K562 (cell line): Measurements from ENCODE around the gene KPNA1. TPM values are rescaled to one million over a fixed set of nuclear protein-coding genes. Genes with fewer than 3 reads are reported as not detected.

Experiments
- HDAC6 ChIP-seq: IDR thresholded peaks from 2 replicates; pipeline ENCODE4 v1.6.1; 2012; ENCODE audit warnings: low read depth, mild to moderate bottlenecking, control low read depth, inconsistent platforms, low read length, moderate library complexity
- HEY1 ChIP-seq: fragments of 250-450 bp; sonication (Bioruptor Pico); IDR thresholded peaks from 2 replicates; pipeline ENCODE4 v1.5.0; 2020; ENCODE audit warnings: mild to moderate bottlenecking, moderate library complexity, borderline replicate concordance
- HNRNPLL ChIP-seq: fragments of 200-400 bp; formaldehyde crosslinking; IDR thresholded peaks from 2 replicates; pipeline ENCODE4 v1.6.1; 2017; ENCODE audit warnings: low read length, low read depth, mild to moderate bottlenecking; ENCODE audit not compliant: poor library complexity, severe bottlenecking
- MBD2 ChIP-seq: sonication (generic); IDR thresholded peaks from 2 replicates; pipeline ENCODE4 v1.6.1; 2016; ENCODE audit warnings: low read depth, borderline replicate concordance
- RAD21 ChIP-seq, 2 experiments: fragments of 250-450 bp in 1 of 2; fragments of 450-650 bp in 1 of 2; sonication (Bioruptor Pico) in 1 of 2; formaldehyde crosslinking in 1 of 2; IDR thresholded peaks in 1 of 2; conservative IDR thresholded peaks in 1 of 2; 2 replicates each; pipeline versions ENCODE4 v1.4.0 to v1.8.0; 2020 to 2022; ENCODE audit warnings: mild to moderate bottlenecking in 2 of 2, moderate library complexity in 1 of 2
- REST ChIP-seq, 2 experiments: fragments of 450-650 bp; formaldehyde crosslinking in 1 of 2; IDR thresholded peaks; 2 replicates each; pipeline versions ENCODE4 v1.4.0 to v1.6.1; 2014 to 2020; ENCODE audit warnings: mild to moderate bottlenecking in 2 of 2, borderline replicate concordance in 1 of 2, low read depth in 1 of 2
- TBL1XR1 ChIP-seq, 2 experiments: IDR thresholded peaks; 2 replicates each; pipeline ENCODE4 v1.6.1; 2012; ENCODE audit warnings: improper control_type of control experiment in 2 of 2, low read length in 2 of 2, mild to moderate bottlenecking in 1 of 2
- ZBTB2 ChIP-seq: fragments of 450-650 bp; IDR thresholded peaks from 2 replicates; pipeline ENCODE4 v1.6.1; 2016; ENCODE audit warnings: antibody characterized with exemption
- ZNF354B ChIP-seq: fragments of 250-450 bp; sonication (Bioruptor Pico); IDR thresholded peaks from 2 replicates; pipeline ENCODE4 v1.4.0; 2020
- ZNF75A ChIP-seq: fragments of 450-650 bp; formaldehyde crosslinking; IDR thresholded peaks from 2 replicates; pipeline ENCODE4 v1.4.0; 2020; ENCODE audit warnings: mild to moderate bottlenecking
- polyA plus RNA-seq, 8 experiments: library from polyadenylated mRNA; depleted of rRNA in 4 of 8; stranded (reverse) in 5 of 8; unstranded in 3 of 8; fragments of >200 nt; fragmentation: Nextera tagmentation in 2 of 8; fragmentation: Illumina TruSeq in 1 of 8; extraction: Ambion mirVana in 2 of 8; extraction: Trizol in 1 of 8; gene quantifications; 2 replicates each; pipeline versions ENCODE4 v1.2.1 to v1.2.3, GENCODE V29; 2011 to 2014; ENCODE audit warnings: inconsistent platforms in 1 of 8, missing spikeins in 1 of 8
- total RNA-seq, 7 experiments: library from RNA; depleted of rRNA in 6 of 7; stranded (reverse); fragments of >200 nt in 6 of 7; fragmentation: Illumina TruSeq in 2 of 7; extraction: Trizol in 2 of 7; gene quantifications; 2 replicates each; pipeline versions ENCODE4 v1.2.1 to v1.2.3, GENCODE V29; 2011 to 2021; ENCODE audit warnings: low replicate concordance in 1 of 7
- TF ChIP-seq, protein P1 (sequence below): fragments of 250-450 bp; sonication (Bioruptor Pico); IDR thresholded peaks from 2 replicates; pipeline ENCODE4 v1.5.0; 2022; ENCODE audit warnings: mild to moderate bottlenecking
- TF ChIP-seq, protein P2 (sequence below): conservative IDR thresholded peaks from 2 replicates; pipeline ENCODE4 v1.6.1; 2011; ENCODE audit warnings: low read depth, mild to moderate bottlenecking, low read length; ENCODE audit not compliant: control insufficient read depth

KPNA1 gene
- total and polyA plus RNA-seq, 9 of the 15 experiments (the other 6 are each of a cell fraction or from before 2014, with no cell fraction given): 9.3 to 53.8 (median 33.5) TPM

GRCh38 chr3:122392868-122393844 is 121.6 kb downstream of the KPNA1 start (continued):
- TF ChIP-seq, protein P1, sequence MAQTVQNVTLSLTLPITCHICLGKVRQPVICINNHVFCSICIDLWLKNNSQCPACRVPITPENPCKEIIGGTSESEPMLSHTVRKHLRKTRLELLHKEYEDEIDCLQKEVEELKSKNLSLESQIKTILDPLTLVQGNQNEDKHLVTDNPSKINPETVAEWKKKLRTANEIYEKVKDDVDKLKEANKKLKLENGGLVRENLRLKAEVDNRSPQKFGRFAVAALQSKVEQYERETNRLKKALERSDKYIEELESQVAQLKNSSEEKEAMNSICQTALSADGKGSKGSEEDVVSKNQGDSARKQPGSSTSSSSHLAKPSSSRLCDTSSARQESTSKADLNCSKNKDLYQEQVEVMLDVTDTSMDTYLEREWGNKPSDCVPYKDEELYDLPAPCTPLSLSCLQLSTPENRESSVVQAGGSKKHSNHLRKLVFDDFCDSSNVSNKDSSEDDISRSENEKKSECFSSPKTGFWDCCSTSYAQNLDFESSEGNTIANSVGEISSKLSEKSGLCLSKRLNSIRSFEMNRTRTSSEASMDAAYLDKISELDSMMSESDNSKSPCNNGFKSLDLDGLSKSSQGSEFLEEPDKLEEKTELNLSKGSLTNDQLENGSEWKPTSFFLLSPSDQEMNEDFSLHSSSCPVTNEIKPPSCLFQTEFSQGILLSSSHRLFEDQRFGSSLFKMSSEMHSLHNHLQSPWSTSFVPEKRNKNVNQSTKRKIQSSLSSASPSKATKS: no peak
- TF ChIP-seq, protein P2, sequence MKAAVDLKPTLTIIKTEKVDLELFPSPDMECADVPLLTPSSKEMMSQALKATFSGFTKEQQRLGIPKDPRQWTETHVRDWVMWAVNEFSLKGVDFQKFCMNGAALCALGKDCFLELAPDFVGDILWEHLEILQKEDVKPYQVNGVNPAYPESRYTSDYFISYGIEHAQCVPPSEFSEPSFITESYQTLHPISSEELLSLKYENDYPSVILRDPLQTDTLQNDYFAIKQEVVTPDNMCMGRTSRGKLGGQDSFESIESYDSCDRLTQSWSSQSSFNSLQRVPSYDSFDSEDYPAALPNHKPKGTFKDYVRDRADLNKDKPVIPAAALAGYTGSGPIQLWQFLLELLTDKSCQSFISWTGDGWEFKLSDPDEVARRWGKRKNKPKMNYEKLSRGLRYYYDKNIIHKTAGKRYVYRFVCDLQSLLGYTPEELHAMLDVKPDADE: no peak
- TF ChIP-seq RAD21 (CRISPR knock-in tag; conservative IDR thresholded peaks at IDR 0.05 in 1 of 2, IDR thresholded peaks at IDR 0.05 in 1 of 2) (peak; percentile 64 to 75), HDAC6 (no peak), REST (IDR thresholded peaks at IDR 0.05; ENCODE audit: borderline replicate concordance) (peak; percentile 32; the same call in 1 of the 2 replicates), REST (CRISPR knock-in tag; IDR thresholded peaks at IDR 0.05; ENCODE audit: low read depth) (no peak), TBL1XR1 (IDR thresholded peaks at IDR 0.05; ENCODE audit: low read length in 2 of 2) (no peak), ZBTB2 (no peak), ZNF75A (CRISPR knock-in tag) (no peak), ZNF354B (CRISPR knock-in tag) (no peak), HNRNPLL (no peak), HEY1 (CRISPR knock-in tag) (no peak), MBD2 (no peak)
